ENCODE results near the gene CLK1. TPM values are rescaled to one million over a fixed set of nuclear protein-coding genes. Genes with fewer than 3 reads are reported as not detected.
A peak's percentile ranks its signal among the peaks of the same experiment; 100 is the strongest.

The CLK1 gene
- total and polyA plus RNA-seq, 9 of the 15 experiments (the other 6 are each of a cell fraction or from before 2014, with no cell fraction given), result 29.3 to 99.2 (median 47.0) TPM

GRCh38 chr2:200814276-200814815 is 50.1 kb downstream of the CLK1 start:
- Histone ChIP-seq H4K20me1 (replicated peaks; ENCODE audit: control insufficient read depth, insufficient read depth, low read length) (peaks cover 14% of the 10 kb centered on the region), H3K27ac (ENCODE audit: extremely low read depth, low read depth, low read length) (no peak overlapping the region), H2AFZ (ENCODE audit: low read depth, low read length) (no peak overlapping the region), H3K4me1 (replicated peaks in 1 of 2; ENCODE audit: control insufficient read depth in 2 of 2, insufficient read depth in 2 of 2, low read length in 2 of 2) (peaks cover 0 to 7% of the 10 kb centered on the region in 2 experiments; a peak in 3 of 5 replicates), H3K9me3 (replicated peaks; ENCODE audit: control insufficient read depth, insufficient read depth, low read depth, low read length) (no peaks in the 10 kb centered on the region), H3K9me1 (ENCODE audit: control insufficient read depth, insufficient read depth, low read length) (peaks cover 3% of the 10 kb centered on the region), H3K9ac (ENCODE audit: insufficient read depth in 1 of 2, low read depth in 2 of 2, low read length in 2 of 2) (no peak overlapping the region), H3K27me3 (ENCODE audit: control insufficient read depth in 2 of 2, insufficient read depth in 2 of 2, low read length in 2 of 2) (no peaks in the 10 kb centered on the region), H3K4me2 (ENCODE audit: insufficient read depth, low read length) (no peak overlapping the region), H3K79me2 (ENCODE audit: control insufficient read depth, insufficient read depth, low read length) (peaks cover 46% of the 10 kb centered on the region), H3K36me3 (ENCODE audit: control insufficient read depth, insufficient read depth, low read length) (peaks cover 67% of the 10 kb centered on the region), H3K4me3 (no peak overlapping the region)
- peak; percentile 47; the same call in 1 of the 2 replicates for TF ChIP-seq RBFOX2 (IDR thresholded peaks at IDR 0.05; ENCODE audit: low read depth, low read length)
- no peak for TF ChIP-seq NFE2L1 (tag; IDR thresholded peaks at IDR 0.05; ENCODE audit: borderline replicate concordance, low read depth)
- intact Hi-C loops (cut with micrococcal nuclease), result loop anchor here (5.0 kb wide), 3 partner anchors 47 to 62 kb away; partner anchors contain the start of gene CLK1
- BruUV-seq (replicated peaks), result no TSS peak
- in situ Hi-C loops (cut with MboI), result no loop called here
- ChIA-PET CTCF (ENCODE audit: low intra/inter-chr PET ratio) (no interaction called here), POLR2A (interaction anchor here (1.4 to 1.7 kb wide), 2 partner anchors 14 to 31 kb away, joined by 4 to 5 read pairs; no protein-coding TSS in a partner anchor)
- 78% methylated on average over 3 of the region's 3 CpGs for WGBS (ENCODE audit: insufficient coverage, low coverage, missing lambda C conversion rate)
- FAIRE-seq (no peak), DNase-seq (ENCODE audit: extremely low read depth in 1 of 4, low spot score in 3 of 4) (no peak), ATAC-seq (no peak)

All from K562 (cell line).